IPS-18a (cell line): ENCODE results near the gene B4GALNT1.
"Not testable (repeated sequence)": the region's sequence is repeated elsewhere in the genome, so short reads cannot be mapped to it uniquely, and the experiment has no call there.

Experiments used
- H3K27ac ChIP-seq: one replicate; pipeline ENCODE4 v1.5.1; 2013; ENCODE audit warnings: low read length
- H3K27me3 ChIP-seq: one replicate; pipeline ENCODE4 v1.6.1; 2013; ENCODE audit warnings: mild to moderate bottlenecking, low read length; ENCODE audit not compliant: control insufficient read depth, insufficient read depth
- H3K36me3 ChIP-seq: one replicate; pipeline ENCODE4 v1.6.1; 2013; ENCODE audit warnings: low read depth, low read length; ENCODE audit not compliant: control insufficient read depth
- H3K4me1 ChIP-seq: one replicate; pipeline ENCODE4 v1.6.1; 2013; ENCODE audit warnings: low read depth, low read length; ENCODE audit not compliant: control insufficient read depth
- H3K4me3 ChIP-seq: one replicate; pipeline ENCODE4 v1.5.1; 2013; ENCODE audit warnings: low read length
- H3K9ac ChIP-seq: one replicate; pipeline ENCODE4 v1.6.1; 2013; ENCODE audit warnings: mild to moderate bottlenecking, low read length, moderate library complexity
- H3K9me3 ChIP-seq: one replicate; pipeline ENCODE4 v1.6.1; 2013; ENCODE audit warnings: low read depth, low read length; ENCODE audit not compliant: control insufficient read depth

Gene B4GALNT1

GRCh38 chr12:57624441-57625220, 8.4 kb downstream of the B4GALNT1 start:
- H3K27me3 ChIP-seq, result peaks cover 100% of the 10 kb centered on the region
- no peak overlapping the region for H3K9ac ChIP-seq
- H3K4me3 ChIP-seq, result no peak overlapping the region
- H3K4me1 ChIP-seq, result peaks cover 15% of the 10 kb centered on the region
- no peak overlapping the region for H3K27ac ChIP-seq
- H3K36me3 ChIP-seq, result no peaks in the 10 kb centered on the region
- H3K9me3 ChIP-seq, result no peaks in the 10 kb centered on the region

DNA sequence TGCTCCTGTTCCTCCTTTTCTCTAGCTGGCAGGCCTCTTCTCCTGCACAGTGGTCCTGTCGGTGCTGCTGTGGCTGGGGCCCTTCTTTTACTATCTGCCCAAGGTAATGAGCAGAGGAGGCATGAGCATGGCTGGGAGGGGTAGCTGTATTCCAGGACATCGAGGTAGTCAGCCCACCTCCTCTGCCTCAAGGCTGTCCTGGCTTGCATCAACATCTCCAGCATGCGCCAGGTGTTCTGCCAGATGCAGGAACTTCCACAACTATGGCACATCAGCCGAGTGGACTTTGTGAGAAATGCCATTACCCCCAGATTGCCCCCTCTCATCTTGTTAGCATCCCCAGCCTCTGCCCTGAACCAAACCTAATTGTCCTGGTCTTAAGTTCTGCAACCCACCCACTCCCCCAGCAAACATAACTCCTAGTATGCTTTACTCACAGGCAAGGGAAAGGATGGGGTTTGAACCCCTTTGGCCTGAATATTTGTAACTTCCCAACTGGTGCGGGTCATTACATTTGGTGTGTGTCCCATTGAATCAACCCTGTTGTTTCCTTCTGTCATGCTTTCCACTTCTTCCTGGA, 9.1 kb downstream of the B4GALNT1 start:
- Histone ChIP-seq H3K36me3 (no peaks in the 10 kb centered on the region), H3K27me3 (peaks cover 100% of the 10 kb centered on the region), H3K4me3 (no peak overlapping the region), H3K27ac (no peak overlapping the region), H3K9me3 (no peaks in the 10 kb centered on the region), H3K9ac (no peak overlapping the region), H3K4me1 (peaks cover 15% of the 10 kb centered on the region)

DNA sequence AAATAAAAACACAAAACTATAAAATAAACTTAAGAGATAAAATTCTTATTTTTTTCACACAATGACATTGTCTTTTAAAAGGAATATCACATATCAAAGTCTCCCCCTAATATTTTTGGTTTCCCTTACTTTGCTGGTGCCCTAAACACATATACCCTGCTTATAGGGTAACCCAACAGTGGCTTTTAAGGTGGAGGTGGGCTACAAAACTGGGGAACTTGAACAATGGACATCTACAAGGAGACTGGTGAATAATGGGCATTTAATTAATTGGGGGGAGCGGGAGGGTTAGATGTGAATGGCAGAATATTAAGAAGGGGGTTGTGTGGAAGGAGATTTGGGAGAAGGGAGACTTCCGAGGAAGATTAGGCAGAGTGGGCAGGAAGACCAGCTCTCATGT, 9.6 kb downstream of the B4GALNT1 start:
- H3K27me3 ChIP-seq, result peaks cover 100% of the 10 kb centered on the region
- H3K4me1 ChIP-seq, result peaks cover 13% of the 10 kb centered on the region
- H3K4me3 ChIP-seq, result no peak overlapping the region
- H3K9me3 ChIP-seq, result no peaks in the 10 kb centered on the region
- H3K27ac ChIP-seq, result no peak overlapping the region
- no peaks in the 10 kb centered on the region for H3K36me3 ChIP-seq
- no peak overlapping the region for H3K9ac ChIP-seq

GRCh38 chr12:57622293-57623245, 10.4 kb downstream of the B4GALNT1 start:
- Histone ChIP-seq H3K4me3 (no peak overlapping the region), H3K27ac (no peak overlapping the region), H3K27me3 (peaks cover 100% of the 10 kb centered on the region), H3K4me1 (peaks cover 4% of the 10 kb centered on the region), H3K36me3 (no peaks in the 10 kb centered on the region), H3K9ac (no peak overlapping the region), H3K9me3 (no peaks in the 10 kb centered on the region)

DNA sequence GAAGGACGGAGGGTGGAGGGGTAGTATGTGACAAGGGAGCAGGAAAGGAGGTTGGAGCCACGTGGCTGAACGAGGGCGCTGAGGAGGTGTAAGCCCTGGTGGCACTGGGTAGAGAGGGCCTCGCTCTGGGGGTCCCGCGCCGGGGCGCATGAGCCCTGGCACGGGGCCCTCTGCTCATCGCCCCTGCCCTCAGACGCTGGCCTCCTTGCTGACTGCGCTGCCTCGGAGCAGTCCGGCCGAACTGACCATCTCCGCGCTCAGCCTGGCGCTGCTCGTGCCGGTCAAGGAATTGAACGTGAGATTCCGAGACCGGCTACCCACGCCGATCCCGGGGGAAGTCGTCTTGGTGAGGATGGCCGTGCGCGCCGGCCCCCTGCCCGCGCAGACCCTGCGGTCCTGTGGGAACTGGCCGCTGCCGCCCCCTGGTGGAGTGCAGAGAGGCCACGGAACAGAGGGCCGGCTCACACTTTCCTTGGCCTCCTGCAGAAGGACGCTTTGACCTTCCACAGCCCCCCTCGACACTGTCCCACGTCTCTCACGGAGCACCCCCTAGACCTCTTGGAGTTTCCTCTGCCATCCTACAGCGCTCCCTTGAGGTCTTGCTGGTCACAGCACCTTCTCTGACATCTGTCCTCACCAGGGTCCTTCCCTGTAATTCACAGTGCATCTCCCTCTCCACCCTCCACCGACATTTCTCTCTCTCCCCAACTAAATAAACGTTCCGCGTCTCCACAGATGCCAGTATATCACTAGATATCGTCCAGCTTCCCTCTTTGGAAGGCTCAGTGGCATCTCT, 11.3 kb downstream of the B4GALNT1 start:
- H3K27ac ChIP-seq, result no peak overlapping the region

DNA sequence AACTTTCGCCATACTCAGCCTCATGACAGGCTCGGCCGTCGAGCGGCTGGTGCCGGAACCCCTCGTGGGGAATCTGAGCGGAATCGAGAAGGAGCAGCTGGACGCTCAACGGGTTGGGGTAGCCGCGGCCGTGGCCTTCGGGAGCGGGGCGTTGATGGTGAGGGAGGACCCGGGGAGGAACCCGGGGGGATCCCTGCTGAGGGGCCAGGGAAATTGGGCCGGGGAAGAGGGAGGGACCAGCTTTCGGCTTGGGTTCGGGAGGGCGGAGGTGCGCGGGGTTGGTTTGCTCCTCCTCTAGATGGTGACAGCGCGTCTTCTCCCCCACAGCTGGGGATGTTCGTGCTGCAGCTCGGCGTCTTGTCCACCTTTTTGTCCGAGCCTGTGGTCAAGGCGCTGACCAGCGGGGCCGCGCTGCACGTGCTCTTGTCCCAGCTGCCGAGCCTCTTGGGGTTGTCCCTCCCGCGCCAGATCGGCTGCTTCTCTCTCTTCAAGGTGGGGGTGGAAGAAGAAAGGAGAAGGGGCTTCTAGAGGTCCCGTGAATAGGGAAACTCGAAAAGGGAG, 12.0 kb downstream of the B4GALNT1 start:
- H3K27me3 ChIP-seq, result peaks cover 94% of the 10 kb centered on the region

More for the DNA sequence above, 11.3 kb downstream of the B4GALNT1 start:
- Histone ChIP-seq H3K36me3 (no peaks in the 10 kb centered on the region), H3K27me3 (peaks cover 97% of the 10 kb centered on the region), H3K4me3 (peak overlapping the region; percentile 49), H3K9me3 (no peaks in the 10 kb centered on the region), H3K9ac (no peak overlapping the region), H3K4me1 (no peaks in the 10 kb centered on the region)

DNA sequence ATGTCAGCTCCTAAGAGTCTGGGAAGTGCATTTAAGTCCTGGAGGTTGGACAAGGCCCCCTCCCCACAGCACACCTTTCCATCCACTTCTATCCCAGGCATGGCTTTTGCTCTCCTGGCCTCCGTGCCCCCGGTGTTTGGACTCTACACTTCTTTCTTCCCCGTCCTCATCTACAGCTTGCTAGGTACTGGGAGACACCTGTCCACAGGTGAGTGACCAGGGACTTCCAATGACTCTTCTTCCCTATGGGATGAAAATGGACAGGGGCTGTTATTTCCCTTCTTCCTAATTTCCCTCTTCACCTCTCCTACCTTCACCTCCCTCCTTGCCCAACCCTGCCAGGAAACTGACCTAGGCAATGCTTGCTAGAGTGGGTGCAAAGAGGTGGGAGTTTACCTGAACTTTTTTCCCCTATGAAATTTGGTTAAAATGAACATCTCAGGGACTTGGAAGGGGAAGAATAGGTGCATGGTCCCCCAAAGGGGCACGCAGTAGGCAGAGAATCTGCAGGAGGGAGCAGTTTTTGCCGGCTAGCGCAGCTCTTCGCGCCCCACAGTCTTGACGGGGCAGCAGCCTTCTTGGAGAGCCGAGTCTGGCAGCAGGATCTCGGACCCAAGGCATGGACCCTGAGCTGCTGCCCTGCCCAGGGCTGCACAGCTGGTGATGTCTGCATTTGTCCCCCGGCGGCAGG, 12.6 kb downstream of the B4GALNT1 start:
- H3K9ac ChIP-seq, result no peak overlapping the region
- H3K4me3 ChIP-seq, result peak overlapping the region; percentile 49
- no peak overlapping the region for H3K27ac ChIP-seq
- no peaks in the 10 kb centered on the region for H3K36me3 ChIP-seq
- no peaks in the 10 kb centered on the region for H3K4me1 ChIP-seq
- H3K27me3 ChIP-seq, result peaks cover 93% of the 10 kb centered on the region
- no peaks in the 10 kb centered on the region for H3K9me3 ChIP-seq

More for the DNA sequence above, 12.0 kb downstream of the B4GALNT1 start:
- peak overlapping the region; percentile 49 for H3K4me3 ChIP-seq
- no peaks in the 10 kb centered on the region for H3K4me1 ChIP-seq
- H3K27ac ChIP-seq, result no peak overlapping the region
- no peak overlapping the region for H3K9ac ChIP-seq
- no peaks in the 10 kb centered on the region for H3K36me3 ChIP-seq
- H3K9me3 ChIP-seq, result no peaks in the 10 kb centered on the region

DNA sequence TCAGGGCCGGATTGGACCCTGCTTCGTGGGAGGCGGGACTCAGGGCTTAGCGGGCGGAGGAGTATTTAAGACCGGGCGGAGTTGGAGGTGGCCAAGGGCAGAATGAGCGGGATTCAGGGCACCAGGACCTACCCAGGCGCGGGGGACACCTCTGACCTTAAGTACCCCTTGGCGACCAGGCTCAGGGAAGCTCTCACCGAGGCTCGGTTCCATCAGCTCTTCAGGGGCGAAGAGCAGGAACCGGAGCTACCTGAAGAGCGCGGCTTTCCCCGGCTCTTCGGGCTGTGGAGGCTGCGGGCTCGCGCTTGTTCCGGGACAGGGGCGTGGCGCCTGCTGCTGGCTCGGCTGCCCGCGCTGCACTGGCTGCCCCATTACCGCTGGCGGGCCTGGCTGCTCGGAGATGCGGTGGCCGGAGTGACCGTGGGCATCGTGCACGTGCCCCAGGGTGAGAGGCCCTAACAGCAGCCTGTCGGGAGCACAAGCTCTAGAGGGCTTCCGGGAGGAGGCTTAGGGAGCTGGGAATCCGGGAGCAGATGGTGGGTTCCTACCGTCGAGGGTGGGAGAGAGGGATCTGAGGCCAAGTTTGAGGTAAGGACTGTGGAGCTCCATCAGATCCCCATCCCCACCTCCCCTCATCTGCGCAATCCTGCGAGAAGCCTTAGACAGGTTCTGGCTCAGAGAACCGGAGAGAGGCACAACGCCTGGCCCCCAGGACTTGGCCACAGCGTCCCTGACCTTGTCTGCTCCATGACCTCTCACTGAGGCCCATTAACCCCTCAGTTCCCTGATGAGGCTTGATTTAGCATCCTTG, 13.4 kb downstream of the B4GALNT1 start:
- Histone ChIP-seq H3K9ac (no peak overlapping the region), H3K36me3 (no peaks in the 10 kb centered on the region), H3K27me3 (peaks cover 93% of the 10 kb centered on the region), H3K9me3 (no peaks in the 10 kb centered on the region), H3K27ac (no peak overlapping the region), H3K4me1 (no peaks in the 10 kb centered on the region), H3K4me3 (peak overlapping the region; percentile 34)

- Histone ChIP-seq H3K36me3 (no peaks in the 10 kb centered on the region), H3K4me1 (peaks cover 4% of the 10 kb centered on the region), H3K9me3 (no peaks in the 10 kb centered on the region), H3K27me3 (peaks cover 88% of the 10 kb centered on the region), H3K27ac (no peak overlapping the region), H3K9ac (no peak overlapping the region), H3K4me3 (peak overlapping the region; percentile 34)
These were observed 14.0 kb downstream of the B4GALNT1 start for GRCh38 chr12:57618966-57619433.

DNA sequence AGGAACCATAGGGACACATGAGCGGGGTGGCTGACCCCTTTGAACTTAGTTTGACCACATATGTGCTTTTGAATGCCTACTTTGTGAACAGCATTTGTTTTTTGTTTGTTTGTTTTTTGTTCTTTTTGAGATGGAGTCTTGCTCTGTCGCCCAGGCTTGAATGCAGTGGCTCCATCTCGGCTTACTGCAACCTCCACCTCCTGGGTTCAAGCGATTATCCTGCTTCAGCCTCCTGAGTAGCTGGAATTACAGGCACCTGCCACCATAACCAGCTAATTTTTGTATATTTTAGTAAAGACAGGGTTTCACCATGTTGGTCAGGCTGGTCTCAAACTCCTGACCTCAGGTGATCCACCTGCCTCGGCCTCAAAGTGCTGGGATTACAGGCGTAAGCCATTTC, 14.6 kb downstream of the B4GALNT1 start:
- not testable (repeated sequence) for H3K27ac ChIP-seq, H3K9me3 ChIP-seq, H3K9ac ChIP-seq, H3K4me1 ChIP-seq, H3K4me3 ChIP-seq, H3K36me3 ChIP-seq
- H3K27me3 ChIP-seq, result peaks cover 88% of the 10 kb centered on the region
